ENCODE measurements around the gene CR2.

DNA sequence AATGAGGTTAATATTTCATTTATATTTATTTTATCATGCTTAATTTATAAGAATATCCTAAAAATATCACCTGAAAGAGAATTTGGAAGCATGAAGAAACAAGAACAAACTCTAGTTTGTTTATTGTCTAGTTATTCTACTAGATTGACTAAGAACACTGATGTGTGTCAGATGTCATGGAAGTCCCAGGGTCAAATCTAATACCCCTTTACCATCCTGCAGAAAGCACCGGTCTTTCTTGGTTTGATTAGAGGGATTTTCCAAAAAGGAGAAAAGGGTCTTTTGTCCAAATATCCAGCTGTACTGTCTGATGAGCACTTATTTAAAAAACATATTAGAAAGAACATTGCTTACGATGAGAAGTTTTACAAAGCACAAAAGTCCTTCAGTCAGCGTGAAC is 20.7 kb upstream of the CR2 start:
- TF ChIP-seq CTCF (IDR thresholded peaks at IDR 0.05), result no peak
- no peak for TF ChIP-seq POLR2A (IDR thresholded peaks at IDR 0.05)
